Measurements from ENCODE around the gene ADAMTSL1.

ADAMTSL1 gene

DNA sequence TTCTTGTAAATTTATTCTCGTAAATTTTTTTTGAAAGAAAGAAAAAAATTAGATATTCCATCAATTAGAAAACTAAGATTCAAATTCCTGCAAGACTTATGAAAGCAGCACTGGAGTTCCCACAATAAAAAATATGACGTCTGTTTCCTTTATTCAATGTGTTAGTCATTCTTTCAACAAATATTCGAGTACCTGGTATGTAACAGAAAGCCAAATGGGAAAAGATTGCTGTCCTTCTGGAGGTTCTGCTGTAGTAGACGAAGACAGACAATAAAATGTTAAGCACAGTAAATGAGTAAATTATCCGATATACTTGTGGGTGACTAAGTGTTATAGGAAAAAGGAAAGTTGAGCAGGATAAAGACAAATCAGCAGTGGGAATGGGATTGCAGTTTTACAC, 92.2 kb downstream of the ADAMTSL1 start:
- no peak for DNase-seq

DNA sequence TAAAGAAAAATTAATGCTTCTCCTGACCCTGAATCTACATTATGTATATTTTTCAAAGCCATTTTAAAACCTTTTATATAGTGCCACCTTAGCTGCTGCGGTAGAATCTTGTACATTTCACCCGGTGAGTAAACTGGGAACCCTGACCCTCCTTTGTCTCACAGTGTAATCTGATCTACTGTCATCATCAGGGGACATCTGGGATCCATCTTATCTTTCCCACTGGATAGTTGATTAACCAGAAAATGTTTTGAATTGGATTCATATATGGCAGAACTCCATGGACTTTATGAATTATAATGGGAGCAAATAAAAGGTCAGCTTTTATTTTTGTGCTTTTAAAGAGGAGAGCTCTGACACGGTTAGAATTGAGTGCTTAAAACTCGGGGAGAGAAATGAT, 95.0 kb downstream of the ADAMTSL1 start:
- no peak for DNase-seq

DNA sequence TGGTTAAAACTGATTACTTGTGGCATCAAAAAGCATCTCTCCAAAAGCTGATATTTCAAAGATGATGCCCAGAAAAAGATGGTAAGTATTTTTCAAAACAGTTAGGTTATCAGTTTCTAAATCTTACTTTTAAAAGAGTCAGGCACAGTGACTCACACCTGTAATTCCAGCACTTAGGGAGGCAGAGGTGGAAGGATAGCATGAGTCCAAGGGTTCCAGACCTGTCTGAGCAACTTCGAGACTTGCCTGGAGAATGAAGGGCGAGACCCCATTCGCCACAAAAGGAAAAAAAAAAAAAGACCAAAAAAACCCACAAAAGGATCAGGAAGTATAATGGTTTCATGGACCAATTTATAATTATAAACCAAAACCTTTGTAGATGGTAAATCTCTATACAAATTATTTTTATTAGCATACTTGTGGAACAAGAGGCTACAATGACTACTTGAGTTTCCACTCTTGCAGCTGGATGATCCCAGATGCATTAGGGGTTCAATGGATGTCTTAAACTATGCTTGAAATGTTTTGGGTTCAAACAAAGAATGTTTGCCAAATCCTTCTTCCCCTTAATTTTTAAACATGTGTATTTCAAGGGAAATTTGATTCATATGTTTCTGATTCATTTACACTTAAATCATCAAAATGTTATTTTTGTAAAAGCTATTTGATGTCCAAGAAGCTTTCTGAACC, 96.1 kb downstream of the ADAMTSL1 start:
- no peak for DNase-seq

DNA sequence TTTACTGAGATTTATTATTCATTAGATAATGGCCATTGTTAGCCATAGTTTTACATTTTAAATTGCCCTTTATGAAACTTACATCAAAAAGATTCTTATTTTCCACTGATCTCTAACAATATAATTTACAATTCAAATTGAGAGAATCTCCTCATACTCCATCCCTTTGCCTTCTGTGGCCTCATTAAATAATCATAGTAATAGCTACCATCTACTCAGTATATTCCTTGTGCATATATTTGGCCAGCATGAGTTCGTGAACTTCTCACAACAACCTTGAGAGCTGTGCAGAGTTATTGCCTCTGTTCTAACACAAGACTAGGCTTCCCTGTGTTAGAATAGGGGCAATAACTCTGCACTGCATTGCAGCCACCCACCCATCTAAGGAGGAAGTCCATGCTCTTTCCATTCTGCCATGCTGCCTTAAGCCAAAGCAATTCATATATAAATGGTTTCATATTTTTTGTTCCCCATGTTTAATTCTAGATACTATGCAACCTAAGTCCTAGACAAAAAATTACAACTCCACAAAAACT, 99.1 kb downstream of the ADAMTSL1 start:
- no peak for DNase-seq

DNA sequence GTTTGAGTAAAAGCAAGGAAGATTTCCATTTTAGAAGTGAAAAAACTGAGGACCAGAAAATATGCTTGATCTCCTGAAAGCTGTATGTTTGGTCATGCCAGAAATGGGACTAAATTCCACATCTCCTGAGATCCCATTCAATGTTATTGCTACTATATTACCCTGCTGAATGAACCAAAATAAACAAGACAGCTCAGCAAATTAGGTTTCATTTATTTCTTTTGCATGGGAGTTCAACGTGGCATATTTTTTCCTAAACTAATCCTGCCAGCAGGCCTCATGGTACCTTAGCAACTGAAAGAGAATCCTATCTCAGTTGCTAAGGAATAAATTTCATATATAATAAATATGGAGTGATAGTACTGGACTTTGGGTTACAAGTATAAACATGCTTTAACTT, 101.7 kb downstream of the ADAMTSL1 start:
- DNase-seq: no peak

DNA sequence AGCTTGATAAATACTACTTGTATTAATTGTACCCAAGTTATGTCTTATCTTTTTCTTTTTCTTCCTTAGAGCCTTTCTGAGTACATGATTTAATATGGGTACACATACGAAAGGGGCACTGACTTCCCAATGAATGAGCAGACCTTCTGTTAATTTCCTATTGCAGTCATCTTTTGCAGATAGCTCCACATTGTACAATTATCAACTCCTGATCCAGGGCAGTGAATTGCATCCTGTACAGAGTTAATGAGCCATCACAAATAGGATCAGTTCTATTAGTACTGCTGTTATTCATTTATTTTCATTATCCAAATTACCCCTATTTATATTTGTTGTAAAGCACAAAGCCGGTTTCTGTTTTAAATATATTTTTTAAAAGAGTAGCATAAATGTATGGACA, 105.6 kb downstream of the ADAMTSL1 start:
- DNase-seq: no peak

DNA sequence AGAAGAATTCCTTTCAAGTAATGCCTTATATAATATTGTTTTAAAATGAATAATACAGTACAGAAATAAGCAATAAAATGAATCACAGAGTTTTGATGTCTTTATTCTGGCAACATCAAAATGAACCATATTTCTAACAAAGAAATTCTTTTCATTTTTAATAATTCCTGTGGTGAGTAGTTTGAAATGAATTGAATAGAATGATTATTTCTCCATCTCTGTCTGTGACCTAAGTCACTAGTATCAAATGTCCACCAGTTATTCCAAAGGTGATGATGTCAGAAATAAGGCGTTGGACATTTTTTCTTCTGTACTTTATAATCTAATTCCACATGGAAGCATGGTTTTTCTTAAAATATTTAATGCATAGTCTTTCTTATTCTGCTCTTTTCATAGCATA, 106.2 kb downstream of the ADAMTSL1 start:
- DNase-seq: no peak

DNA sequence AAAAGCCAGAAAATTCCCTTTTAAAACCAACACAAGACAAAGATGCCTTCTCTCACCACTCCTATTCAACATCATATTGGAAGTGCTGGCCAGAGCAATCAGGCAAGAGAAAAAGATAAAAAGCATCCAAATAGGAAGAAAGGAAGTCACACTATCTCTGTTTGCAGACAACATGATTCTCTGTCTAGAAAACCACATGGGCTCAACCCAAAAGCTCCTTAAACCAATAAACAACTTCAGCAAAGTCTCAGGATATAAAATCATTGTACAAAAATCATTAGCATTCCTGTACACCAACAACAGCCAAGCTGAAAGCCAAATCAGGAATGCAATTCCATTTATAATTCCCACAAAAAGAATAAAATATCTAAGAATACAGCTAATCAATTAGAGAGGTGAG, 112.0 kb downstream of the ADAMTSL1 start:
- DNase-seq: no peak

DNA sequence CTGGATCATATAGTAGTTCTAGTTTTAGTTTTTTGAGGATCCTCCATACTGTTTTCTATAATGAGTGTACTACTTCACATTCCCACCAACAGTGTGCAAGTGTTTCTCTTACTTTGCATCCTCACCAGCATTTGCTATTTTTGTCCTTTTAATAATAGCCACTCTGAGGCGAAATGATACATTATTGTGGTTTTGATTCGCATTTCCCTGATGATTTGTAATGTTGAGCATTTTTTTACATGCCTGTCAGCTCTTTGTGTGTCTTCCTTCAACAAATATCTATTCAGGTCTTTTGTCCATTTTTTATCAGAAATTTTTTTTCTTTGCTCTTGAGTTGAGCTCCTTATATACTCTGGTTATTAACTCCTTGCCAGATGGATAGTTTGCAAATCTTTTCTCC, 114.0 kb downstream of the ADAMTSL1 start:
- DNase-seq: no peak

DNA sequence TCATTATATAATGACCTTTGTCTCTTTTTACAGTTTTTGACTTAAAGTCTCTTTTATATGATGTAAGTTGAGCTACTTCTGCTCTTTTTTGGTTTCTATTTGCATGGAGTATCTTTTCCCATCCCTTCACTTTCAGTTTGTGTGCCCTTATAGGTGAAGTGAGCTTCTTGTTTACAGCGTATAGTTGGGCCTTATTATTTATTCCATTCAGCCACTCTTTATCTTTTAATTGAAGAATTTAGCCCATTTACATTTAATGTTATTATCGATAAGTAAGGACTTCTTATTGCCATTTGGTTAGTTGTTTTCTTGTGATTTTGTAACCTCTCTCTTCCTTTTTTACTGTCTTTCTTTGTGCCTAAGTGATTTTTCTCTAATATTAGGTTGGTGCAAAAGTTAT, 117.3 kb downstream of the ADAMTSL1 start:
- DNase-seq: no peak

DNA sequence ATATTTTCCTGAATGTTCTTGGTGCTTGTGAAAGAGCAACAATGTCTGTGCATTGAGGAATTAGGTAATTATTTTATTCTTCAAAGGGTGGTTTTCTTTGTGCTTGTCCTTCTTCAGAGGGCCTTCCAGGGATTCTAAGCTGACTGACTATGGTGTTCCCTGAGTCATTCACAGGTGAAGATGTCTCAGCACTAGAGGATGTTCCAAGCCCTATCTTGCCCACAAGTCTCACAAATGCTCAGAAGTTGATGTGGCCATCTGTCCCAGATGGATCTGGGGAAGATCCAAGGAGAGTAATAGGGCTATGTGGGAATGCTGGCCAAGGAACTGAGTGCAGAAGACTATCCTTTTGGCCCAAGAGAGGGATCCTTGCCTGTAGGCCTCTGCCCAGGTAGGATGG, 120.9 kb downstream of the ADAMTSL1 start:
- DNase-seq: no peak

DNA sequence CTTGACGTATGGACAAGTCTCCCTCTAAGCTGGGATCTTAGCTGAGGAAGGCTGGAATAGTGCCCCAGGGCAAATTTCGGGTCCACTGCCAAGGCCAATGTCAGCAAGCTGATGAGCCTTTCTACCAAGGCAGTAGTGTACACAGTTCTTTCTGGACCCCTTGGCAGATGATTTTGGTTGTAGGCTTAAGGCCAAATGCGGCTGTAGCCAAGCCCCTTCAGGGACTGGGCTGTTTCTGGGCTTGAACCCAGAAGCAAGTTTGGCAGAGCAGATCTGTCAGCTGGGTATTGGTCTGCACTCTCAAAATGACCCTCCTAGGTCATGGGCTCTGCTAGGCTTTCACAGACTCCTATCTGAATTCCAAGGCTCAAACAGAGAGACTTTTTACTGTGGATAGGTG, 121.6 kb downstream of the ADAMTSL1 start:
- no peak for DNase-seq

DNA sequence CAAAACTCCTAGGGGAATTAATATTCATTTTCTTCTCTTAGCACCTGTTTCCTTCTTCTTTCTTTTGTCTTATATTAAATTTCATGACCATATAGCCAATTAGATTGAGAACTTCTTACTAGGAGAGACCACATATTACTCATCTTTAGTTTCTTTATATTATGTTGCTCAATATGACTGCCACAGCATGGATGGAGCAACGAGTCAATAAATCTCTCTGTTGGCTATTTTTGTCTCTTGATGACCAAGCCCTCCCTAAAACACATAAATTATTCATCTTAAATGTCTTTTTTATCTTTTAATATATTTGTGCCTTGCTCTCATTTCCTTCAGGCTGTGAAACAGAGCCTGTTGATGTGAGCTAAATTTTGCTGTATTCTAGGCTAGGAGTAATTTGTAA, 123.0 kb downstream of the ADAMTSL1 start:
- peak; percentile 44 for DNase-seq

DNA sequence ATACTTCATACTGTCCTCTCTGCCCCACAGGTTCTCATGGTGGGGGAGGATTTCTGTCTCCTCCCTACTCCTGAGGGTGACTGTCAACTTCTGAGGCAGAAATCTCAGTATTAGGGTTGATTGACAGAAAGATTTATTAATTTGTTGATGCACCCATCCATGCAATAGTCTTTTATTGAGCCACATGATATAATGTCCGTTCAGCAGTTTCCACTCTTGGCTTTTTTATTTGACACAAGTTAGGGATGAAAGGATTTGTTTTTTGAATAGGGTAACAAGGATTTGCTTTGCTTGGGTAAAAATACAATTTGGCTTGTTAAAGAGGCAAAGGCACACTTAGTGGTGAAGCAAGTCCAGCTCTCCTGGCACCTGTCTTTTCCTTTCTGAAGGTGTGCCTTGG, 125.0 kb downstream of the ADAMTSL1 start:
- no peak for DNase-seq

DNA sequence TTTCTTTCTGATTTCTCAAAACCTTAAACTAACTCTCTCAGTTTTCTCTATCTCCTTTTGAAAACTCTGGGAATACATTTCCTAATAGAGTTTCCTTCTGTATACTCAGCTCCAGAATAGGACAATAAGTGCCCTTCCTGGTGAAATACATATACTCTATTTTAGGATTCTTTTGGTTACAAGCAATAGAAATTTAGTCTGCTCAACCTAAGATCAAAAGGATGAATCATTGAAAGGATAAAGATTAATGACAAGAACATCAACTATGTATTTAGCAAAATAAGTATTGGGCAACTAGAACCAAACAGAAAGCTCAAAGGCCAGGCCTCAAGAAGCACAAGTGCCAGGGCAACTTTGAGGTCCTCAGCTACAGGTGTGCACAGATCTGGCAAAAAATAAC, 127.1 kb downstream of the ADAMTSL1 start:
- no peak for DNase-seq

DNA sequence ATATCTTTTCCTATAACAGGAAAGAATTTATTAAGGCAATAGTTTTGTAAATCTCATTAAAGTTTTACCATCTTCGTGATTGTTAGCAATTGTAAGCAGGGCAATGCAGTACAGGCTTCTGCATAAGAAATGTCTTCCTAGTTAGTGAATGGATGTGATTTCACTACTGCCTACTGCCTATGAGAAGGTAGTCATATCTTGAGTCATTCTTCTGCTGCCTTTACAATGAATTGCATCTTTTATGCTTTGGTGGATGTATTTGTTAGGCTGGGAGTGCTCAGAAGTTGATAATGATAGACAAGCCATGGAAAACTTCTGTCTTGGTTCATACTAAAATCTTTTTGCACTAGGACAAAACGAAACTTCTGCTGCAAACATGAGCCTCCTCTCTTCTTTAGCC, 128.0 kb downstream of the ADAMTSL1 start:
- no peak for DNase-seq

DNA sequence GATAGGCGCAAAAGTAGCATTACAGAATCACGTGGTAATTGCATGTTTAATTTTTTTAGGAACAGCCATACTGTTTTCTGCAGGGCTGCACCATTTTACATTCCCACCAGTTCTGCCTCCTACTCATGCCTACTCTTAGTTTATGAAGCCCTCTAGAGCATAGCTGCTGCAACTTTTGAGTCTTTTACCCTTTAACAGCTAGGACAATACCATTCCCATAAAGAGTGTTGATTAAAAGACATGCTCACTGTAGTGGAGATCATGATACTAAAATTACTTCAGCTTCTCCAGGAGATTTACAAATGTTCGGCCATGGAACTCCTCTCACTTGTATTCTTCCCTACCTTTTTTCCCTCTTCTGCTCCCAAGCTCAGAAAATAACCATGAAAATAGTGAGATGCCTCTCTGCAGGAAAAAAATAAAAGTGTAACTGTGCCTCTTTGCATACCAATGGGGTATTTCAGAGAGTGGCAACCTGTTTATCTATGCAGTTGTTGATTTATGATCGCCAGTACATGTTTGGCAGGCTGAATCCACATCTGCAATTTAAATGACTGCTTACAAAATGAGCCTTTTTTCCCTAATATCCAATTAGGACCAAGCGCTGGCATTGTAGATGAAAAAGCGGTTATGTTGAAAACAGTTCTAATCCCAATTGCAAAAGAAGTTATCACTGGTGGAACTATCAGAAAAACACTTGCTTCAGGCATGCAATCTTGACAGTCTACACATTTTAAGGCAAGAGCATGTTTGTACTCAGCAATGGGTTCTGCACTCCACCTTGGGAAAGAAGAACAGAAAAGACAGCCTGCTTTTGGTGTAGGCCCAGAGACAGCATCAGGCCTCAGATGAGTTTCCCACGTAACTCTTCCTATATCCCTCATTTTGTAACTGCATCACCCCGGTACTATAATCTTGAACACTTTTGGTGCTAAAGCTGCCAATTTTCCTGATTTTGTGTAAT, 131.1 kb downstream of the ADAMTSL1 start:
- DNase-seq: no peak

DNA sequence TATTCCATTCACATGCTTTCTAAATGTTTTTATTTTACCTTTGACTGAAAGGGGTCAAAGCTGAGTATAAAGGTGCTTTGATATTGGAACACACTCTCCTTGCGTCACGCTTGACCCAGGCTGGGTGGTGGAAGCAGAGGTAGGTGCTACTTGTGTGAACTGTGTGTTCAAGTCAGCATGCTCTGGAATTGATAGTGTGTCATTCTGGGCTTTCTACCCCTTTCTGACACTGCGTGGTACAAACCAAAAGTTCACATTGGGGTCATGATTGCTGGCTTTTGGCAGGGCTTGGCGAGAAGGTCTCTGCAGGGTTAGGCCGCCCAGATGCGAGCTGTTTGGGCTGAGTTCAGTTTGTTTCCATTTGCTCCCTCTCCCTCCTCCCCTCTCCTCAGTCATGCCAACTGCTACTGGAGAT, 131.8 kb downstream of the ADAMTSL1 start:
- DNase-seq: no peak

DNA sequence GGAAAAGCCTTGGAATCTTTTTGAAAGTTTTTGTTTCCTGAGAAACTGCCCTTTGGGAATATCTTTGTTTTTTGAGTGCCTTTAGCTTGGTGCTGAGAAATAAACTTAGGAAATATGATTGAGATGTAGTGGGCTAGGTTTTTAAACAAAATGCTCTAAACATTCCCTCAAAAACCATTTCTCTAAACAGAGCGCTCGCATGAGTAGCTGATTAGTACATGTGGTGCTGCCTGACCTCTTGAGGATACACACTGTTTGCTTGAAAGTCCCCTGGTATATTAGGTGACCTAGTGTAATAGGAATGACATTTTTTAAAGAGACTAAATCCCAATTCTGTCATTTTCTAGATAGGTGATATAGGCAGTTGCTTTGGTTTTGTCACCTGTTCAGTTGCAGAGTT, 132.3 kb downstream of the ADAMTSL1 start:
- no peak for DNase-seq

DNA sequence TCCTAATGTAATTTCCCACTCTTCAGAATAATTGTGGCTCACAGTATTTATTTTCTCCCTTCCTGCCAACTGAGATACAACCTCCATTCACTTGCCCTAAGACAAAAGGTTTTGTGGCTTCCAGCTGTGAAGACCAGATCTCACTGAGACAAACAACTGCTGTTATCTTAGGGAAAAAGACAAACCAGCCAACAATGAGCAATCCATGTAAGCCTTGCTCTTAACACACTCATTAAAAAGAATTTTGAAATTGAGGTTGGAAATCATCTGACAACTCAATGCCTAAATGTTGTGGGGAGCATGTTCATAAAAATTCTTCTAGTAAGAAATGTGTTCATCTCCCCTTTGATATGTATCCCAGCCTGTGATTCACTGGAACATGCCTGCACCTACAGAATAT, 132.9 kb downstream of the ADAMTSL1 start:
- DNase-seq: no peak

DNA sequence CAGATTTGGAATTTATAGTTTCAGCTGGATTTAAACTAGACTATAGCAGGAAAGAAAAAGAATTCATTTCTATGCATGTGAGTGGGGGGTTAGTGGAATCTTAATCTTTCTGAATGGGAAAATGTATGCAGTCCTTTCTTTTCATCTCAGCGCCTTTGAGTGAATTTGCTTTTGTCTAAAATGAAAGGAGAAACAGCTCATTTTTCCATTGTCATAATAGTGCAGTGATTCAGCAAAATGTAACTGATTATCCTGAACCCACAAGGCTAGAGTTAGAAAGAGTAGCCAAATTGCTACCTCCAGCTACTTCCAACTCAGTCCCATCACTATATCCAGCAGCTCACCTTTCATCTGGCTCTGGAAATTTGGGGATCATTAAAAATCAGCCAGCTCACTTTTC, 134.4 kb downstream of the ADAMTSL1 start:
- no peak for DNase-seq

DNA sequence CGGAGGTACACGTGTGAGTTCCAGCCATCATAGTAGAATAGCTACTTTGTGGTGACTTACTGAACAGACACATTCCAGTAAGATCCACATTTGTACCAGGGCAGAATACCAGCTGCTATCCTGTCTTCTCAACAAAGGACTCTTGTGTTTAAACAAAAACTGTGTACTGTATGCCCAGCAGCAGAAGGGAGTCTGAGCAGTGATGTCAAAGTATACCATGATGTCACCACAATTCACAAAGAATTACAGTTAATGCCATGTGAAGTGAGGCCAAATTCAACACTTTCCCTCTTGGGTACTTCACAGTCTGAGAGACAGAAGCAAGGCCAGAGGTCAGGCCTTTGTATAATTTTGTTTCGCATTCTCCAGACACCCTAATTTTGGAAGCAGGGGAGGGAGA, 137.0 kb downstream of the ADAMTSL1 start:
- DNase-seq: no peak

DNA sequence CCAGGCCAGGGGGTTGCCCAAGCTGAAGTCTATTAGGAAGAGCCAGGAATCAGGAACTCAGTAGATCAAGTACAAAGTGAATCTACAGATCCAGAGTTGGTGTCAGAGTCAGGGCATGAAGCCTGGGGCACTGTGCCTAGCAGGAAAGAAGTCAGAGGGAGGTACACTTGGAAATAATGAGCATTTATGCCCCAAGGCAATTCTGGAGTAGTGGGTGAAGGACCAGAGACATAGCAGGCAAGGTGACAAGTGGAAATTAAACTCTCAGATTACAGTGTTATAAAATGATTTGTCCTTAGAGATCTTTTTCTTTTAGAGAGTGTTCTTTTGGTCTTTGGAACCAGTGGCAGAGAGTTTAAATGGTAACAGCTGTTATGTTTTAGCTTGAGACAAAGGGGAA, 138.0 kb downstream of the ADAMTSL1 start:
- DNase-seq: no peak

DNA sequence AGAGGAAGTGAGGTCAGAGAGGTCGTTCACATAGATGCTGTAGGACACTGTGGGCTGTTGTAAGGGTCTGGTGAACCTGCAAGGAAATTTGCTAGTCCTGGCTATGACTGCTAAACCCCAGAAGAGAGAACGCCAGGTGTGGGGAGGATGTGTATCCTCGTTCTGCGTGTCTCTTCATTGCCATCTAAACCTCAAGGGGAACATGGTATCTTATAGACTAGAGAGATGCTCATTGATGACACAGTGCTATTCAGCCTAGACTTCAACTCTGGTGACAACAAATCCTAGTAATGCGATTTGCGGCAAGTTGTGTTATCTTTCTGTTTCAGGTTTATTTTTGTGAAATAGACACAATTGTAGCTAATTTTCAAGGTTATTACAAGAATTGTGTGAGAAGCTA, 140.2 kb downstream of the ADAMTSL1 start:
- DNase-seq: no peak
